Measurements from ENCODE around the gene CALHM5. TPM values are rescaled to one million over a fixed set of nuclear protein-coding genes. Genes with fewer than 3 reads are reported as not detected.

Gene CALHM5
- polyA plus RNA-seq, 1 donor: 0.91 TPM

- H3K4me3 ChIP-seq (ENCODE audit: low read length): no peak overlapping the region
- no peaks in the 10 kb centered on the region for H3K27me3 ChIP-seq (ENCODE audit: control insufficient read depth, insufficient read depth, low read length)
- H3K36me3 ChIP-seq (ENCODE audit: control insufficient read depth, insufficient read depth, low read length): no peaks in the 10 kb centered on the region
- WGBS (ENCODE audit: insufficient coverage, low lambda C conversion rate): 100% methylated on average over 1 of the region's 3 CpGs
- no peaks in the 10 kb centered on the region for H3K9me3 ChIP-seq (ENCODE audit: control insufficient read depth, low read depth, low read length)
- no peaks in the 10 kb centered on the region for H3K4me1 ChIP-seq (ENCODE audit: control insufficient read depth, insufficient read depth, low read length)
- no peak for DNase-seq
- H3K27ac ChIP-seq (ENCODE audit: low read length): no peak overlapping the region
Measured at GRCh38 chr6:116507324-116507723, 4.1 kb upstream of the CALHM5 start.

- H3K4me3 ChIP-seq (ENCODE audit: low read length): no peak overlapping the region
- H3K36me3 ChIP-seq (ENCODE audit: control insufficient read depth, insufficient read depth, low read length): no peaks in the 10 kb centered on the region
- H3K9me3 ChIP-seq (ENCODE audit: control insufficient read depth, low read depth, low read length): no peaks in the 10 kb centered on the region
- H3K4me1 ChIP-seq (ENCODE audit: control insufficient read depth, insufficient read depth, low read length): no peaks in the 10 kb centered on the region
- no peak for DNase-seq
- H3K27ac ChIP-seq (ENCODE audit: low read length): no peak overlapping the region
- H3K27me3 ChIP-seq (ENCODE audit: control insufficient read depth, insufficient read depth, low read length): no peaks in the 10 kb centered on the region
Measured at GRCh38 chr6:116508527-116508926, 2.9 kb upstream of the CALHM5 start.

- no CpG with 5 or more reads among the region's 4 CpGs for WGBS (ENCODE audit: insufficient coverage, low lambda C conversion rate)
- H3K27ac ChIP-seq (ENCODE audit: low read length): peak overlapping the region; percentile 8
- no peak for DNase-seq
- no peaks in the 10 kb centered on the region for H3K4me1 ChIP-seq (ENCODE audit: control insufficient read depth, insufficient read depth, low read length)
- H3K9me3 ChIP-seq (ENCODE audit: control insufficient read depth, low read depth, low read length): no peaks in the 10 kb centered on the region
- no peaks in the 10 kb centered on the region for H3K36me3 ChIP-seq (ENCODE audit: control insufficient read depth, insufficient read depth, low read length)
- H3K27me3 ChIP-seq (ENCODE audit: control insufficient read depth, insufficient read depth, low read length): no peaks in the 10 kb centered on the region
- H3K4me3 ChIP-seq (ENCODE audit: low read length): peak overlapping the region; percentile 3
Measured at GRCh38 chr6:116512111-116512559, 696 bp downstream of the CALHM5 start.

- Histone ChIP-seq H3K27ac (ENCODE audit: low read length) (no peak overlapping the region), H3K4me1 (ENCODE audit: control insufficient read depth, insufficient read depth, low read length) (no peaks in the 10 kb centered on the region), H3K27me3 (ENCODE audit: control insufficient read depth, insufficient read depth, low read length) (no peaks in the 10 kb centered on the region), H3K9me3 (ENCODE audit: control insufficient read depth, low read depth, low read length) (no peaks in the 10 kb centered on the region), H3K36me3 (ENCODE audit: control insufficient read depth, insufficient read depth, low read length) (no peaks in the 10 kb centered on the region), H3K4me3 (ENCODE audit: low read length) (no peak overlapping the region)
- no peak for DNase-seq
Measured at GRCh38 chr6:116512734-116513133, 1.3 kb downstream of the CALHM5 start.

DNA sequence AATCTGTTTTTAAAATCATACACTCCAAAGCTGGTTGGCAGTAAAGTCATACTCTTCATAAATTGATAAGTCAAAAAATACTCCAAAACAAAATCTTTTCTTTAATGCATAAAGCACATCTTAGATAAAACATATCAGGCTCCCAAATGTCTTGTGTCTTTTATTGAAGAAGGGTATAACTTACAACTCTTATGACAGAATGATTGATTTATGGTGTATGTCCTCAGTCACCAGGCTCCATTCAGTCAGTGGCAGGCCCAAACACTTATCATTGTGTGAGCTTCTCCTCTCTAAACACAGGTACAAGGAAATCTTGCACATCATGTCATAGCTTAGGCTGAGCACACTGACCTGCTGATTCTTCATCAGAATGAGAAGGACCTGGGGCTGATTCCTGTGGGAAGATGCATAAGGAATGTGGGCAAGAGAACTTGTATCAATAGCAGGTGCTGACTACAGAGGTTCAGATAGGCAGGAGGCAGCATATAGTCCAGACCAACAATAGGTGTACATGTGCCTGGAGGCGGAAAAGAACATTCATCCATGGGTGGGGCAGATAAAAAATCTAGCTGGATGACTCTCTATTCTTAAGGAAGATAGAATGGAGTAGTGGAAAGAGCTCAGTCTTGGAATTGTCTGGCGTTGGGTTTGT, 1.9 kb downstream of the CALHM5 start:
- 100% methylated on average over 1 of the region's 2 CpGs for WGBS (ENCODE audit: insufficient coverage, low lambda C conversion rate)
- DNase-seq: no peak
- Histone ChIP-seq H3K36me3 (ENCODE audit: control insufficient read depth, insufficient read depth, low read length) (no peaks in the 10 kb centered on the region), H3K4me1 (ENCODE audit: control insufficient read depth, insufficient read depth, low read length) (no peaks in the 10 kb centered on the region), H3K27ac (ENCODE audit: low read length) (no peak overlapping the region), H3K9me3 (ENCODE audit: control insufficient read depth, low read depth, low read length) (no peaks in the 10 kb centered on the region), H3K27me3 (ENCODE audit: control insufficient read depth, insufficient read depth, low read length) (no peaks in the 10 kb centered on the region), H3K4me3 (ENCODE audit: low read length) (no peak overlapping the region)

DNA sequence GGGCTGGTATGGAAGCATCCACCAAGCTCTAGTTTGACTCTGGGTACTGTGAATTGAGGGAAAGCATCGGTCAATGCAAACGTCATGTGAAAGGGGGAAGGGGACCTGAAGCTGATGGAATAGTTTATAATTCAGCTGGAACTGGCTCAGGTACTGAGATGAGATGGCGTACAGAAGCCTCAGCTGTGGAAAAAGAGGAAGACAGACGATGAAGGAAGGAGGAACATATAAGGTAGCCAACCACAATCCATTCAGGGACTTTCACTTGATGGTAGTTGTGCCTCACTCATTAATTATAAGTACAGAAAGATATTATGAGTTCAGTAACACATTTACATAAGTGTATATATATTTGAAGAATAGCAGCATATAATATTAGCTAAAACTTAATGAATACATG, 2.7 kb downstream of the CALHM5 start:
- Histone ChIP-seq H3K27me3 (ENCODE audit: control insufficient read depth, insufficient read depth, low read length) (no peaks in the 10 kb centered on the region), H3K9me3 (ENCODE audit: control insufficient read depth, low read depth, low read length) (no peaks in the 10 kb centered on the region), H3K4me1 (ENCODE audit: control insufficient read depth, insufficient read depth, low read length) (no peaks in the 10 kb centered on the region), H3K4me3 (ENCODE audit: low read length) (no peak overlapping the region), H3K36me3 (ENCODE audit: control insufficient read depth, insufficient read depth, low read length) (no peaks in the 10 kb centered on the region), H3K27ac (ENCODE audit: low read length) (no peak overlapping the region)
- no peak for DNase-seq
- WGBS (ENCODE audit: insufficient coverage, low lambda C conversion rate): 100% methylated on average over 4 of the region's 4 CpGs

DNA sequence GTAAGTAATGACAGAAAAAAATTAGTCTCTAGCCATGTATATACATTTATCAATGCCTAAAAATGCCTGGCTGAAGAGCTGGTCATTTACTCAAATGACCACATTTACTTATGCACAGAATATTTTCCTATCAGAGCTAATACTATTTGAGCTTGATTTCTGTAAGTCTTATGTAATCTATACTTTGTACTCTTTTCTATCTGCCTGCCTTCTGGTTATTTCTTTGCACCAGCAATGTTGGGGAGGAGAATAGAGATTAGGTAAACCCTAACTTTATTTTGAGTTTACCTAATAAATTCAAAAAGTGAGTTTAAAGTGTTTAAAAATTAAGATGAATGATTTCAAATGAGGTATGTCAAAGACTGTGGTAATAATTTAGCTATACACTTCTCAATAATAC, 3.7 kb downstream of the CALHM5 start:
- Histone ChIP-seq H3K27me3 (ENCODE audit: control insufficient read depth, insufficient read depth, low read length) (no peaks in the 10 kb centered on the region), H3K4me3 (ENCODE audit: low read length) (no peak overlapping the region), H3K9me3 (ENCODE audit: control insufficient read depth, low read depth, low read length) (no peaks in the 10 kb centered on the region), H3K4me1 (ENCODE audit: control insufficient read depth, insufficient read depth, low read length) (no peaks in the 10 kb centered on the region), H3K36me3 (ENCODE audit: control insufficient read depth, insufficient read depth, low read length) (no peaks in the 10 kb centered on the region), H3K27ac (ENCODE audit: low read length) (no peak overlapping the region)
- DNase-seq: no peak

DNA sequence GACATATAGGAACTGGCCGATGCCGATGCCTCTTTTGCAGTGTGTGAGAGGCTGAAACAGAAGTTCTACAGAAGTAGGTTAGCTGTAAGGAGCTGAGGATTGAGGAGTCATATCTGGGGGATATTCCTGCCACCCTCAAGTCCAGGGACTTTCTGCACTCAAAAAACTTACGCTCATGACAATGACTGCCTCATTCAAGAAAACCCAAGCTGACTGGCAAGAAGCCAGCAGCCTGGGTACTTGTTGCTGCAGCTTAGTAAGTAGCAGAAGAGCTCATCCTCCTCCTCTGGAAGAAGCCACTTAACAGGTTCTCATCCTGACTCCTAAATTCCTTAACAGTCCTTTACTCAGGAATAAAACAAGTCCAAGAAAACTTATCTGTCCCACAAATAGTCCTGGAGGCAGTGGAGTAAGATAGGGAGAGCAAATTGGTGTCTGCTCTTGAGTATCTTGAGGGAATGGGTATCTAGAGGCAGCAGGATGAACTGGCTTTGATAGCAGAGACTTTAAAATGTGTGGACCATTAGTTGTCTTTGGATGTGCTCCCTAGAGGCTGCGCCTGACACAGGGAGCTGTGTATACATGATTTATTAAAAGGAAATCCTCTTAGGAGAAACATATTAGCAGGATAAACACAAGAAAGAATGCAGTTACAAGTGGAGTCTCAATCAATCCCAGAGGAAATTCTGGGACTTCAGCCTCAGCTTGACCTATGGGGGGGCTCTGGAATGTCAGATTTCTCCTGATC, 7.4 kb downstream of the CALHM5 start:
- no peaks in the 10 kb centered on the region for H3K4me1 ChIP-seq (ENCODE audit: control insufficient read depth, insufficient read depth, low read length)
- WGBS (ENCODE audit: insufficient coverage, low lambda C conversion rate): 86% methylated on average over 1 of the region's 4 CpGs
- H3K27ac ChIP-seq (ENCODE audit: low read length): no peak overlapping the region
- no peaks in the 10 kb centered on the region for H3K27me3 ChIP-seq (ENCODE audit: control insufficient read depth, insufficient read depth, low read length)
- peaks cover 2% of the 10 kb centered on the region for H3K9me3 ChIP-seq (ENCODE audit: control insufficient read depth, low read depth, low read length)
- H3K36me3 ChIP-seq (ENCODE audit: control insufficient read depth, insufficient read depth, low read length): no peaks in the 10 kb centered on the region
- no peak for DNase-seq
- H3K4me3 ChIP-seq (ENCODE audit: low read length): no peak overlapping the region

- no peak overlapping the region for H3K27ac ChIP-seq (ENCODE audit: low read length)
- peaks cover 2% of the 10 kb centered on the region for H3K9me3 ChIP-seq (ENCODE audit: control insufficient read depth, low read depth, low read length)
Measured at GRCh38 chr6:116522896-116523295, 11.5 kb downstream of the CALHM5 start.

GRCh38 chr6:116524236-116524635, 12.8 kb downstream of the CALHM5 start:
- H3K27ac ChIP-seq (ENCODE audit: low read length): no peak overlapping the region
- no peak overlapping the region for H3K4me3 ChIP-seq (ENCODE audit: low read length)
- no CpG with 5 or more reads among the region's 2 CpGs for WGBS (ENCODE audit: insufficient coverage, low lambda C conversion rate)
- no peaks in the 10 kb centered on the region for H3K27me3 ChIP-seq (ENCODE audit: control insufficient read depth, insufficient read depth, low read length)
- no peaks in the 10 kb centered on the region for H3K4me1 ChIP-seq (ENCODE audit: control insufficient read depth, insufficient read depth, low read length)
- H3K9me3 ChIP-seq (ENCODE audit: control insufficient read depth, low read depth, low read length): peaks cover 2% of the 10 kb centered on the region
- no peak for DNase-seq
- H3K36me3 ChIP-seq (ENCODE audit: control insufficient read depth, insufficient read depth, low read length): no peaks in the 10 kb centered on the region

More at GRCh38 chr6:116522896-116523295, 11.5 kb downstream of the CALHM5 start:
- Histone ChIP-seq H3K4me3 (ENCODE audit: low read length) (no peak overlapping the region), H3K27me3 (ENCODE audit: control insufficient read depth, insufficient read depth, low read length) (no peaks in the 10 kb centered on the region), H3K36me3 (ENCODE audit: control insufficient read depth, insufficient read depth, low read length) (no peaks in the 10 kb centered on the region), H3K4me1 (ENCODE audit: control insufficient read depth, insufficient read depth, low read length) (no peaks in the 10 kb centered on the region)
- WGBS (ENCODE audit: insufficient coverage, low lambda C conversion rate): 59% methylated on average over 2 of the region's 2 CpGs
- DNase-seq: no peak

- H3K27me3 ChIP-seq (ENCODE audit: control insufficient read depth, insufficient read depth, low read length): peaks cover 2% of the 10 kb centered on the region
- WGBS (ENCODE audit: insufficient coverage, low lambda C conversion rate): 80% methylated on average over 1 of the region's 1 CpG
- no peaks in the 10 kb centered on the region for H3K9me3 ChIP-seq (ENCODE audit: control insufficient read depth, low read depth, low read length)
- H3K36me3 ChIP-seq (ENCODE audit: control insufficient read depth, insufficient read depth, low read length): no peaks in the 10 kb centered on the region
- H3K4me3 ChIP-seq (ENCODE audit: low read length): no peak overlapping the region
- no peak for DNase-seq
- no peak overlapping the region for H3K27ac ChIP-seq (ENCODE audit: low read length)
- H3K4me1 ChIP-seq (ENCODE audit: control insufficient read depth, insufficient read depth, low read length): no peaks in the 10 kb centered on the region
Measured at GRCh38 chr6:116528133-116528532, 16.7 kb downstream of the CALHM5 start.
